ENCODE measurements around the gene LIN52.

The LIN52 gene

GRCh38 chr14:74221741-74222140, 137.0 kb downstream of the LIN52 start:
- in situ Hi-C loops (cut with HindIII; ENCODE audit: low sequenced_read_pairs), result no loop called here

GRCh38 chr14:74223016-74223415, 138.3 kb downstream of the LIN52 start:
- in situ Hi-C loops (cut with HindIII; ENCODE audit: low sequenced_read_pairs), result no loop called here

- in situ Hi-C loops (cut with HindIII; ENCODE audit: low sequenced_read_pairs), result no loop called here
Measured at GRCh38 chr14:74231784-74232183, 147.0 kb downstream of the LIN52 start.

GRCh38 chr14:74235017-74235416, 150.3 kb downstream of the LIN52 start:
- in situ Hi-C loops (cut with HindIII; ENCODE audit: low sequenced_read_pairs), result no loop called here

GRCh38 chr14:74237441-74237840, 152.7 kb downstream of the LIN52 start:
- in situ Hi-C loops (cut with HindIII; ENCODE audit: low sequenced_read_pairs), result no loop called here

GRCh38 chr14:74238974-74239847, 154.5 kb downstream of the LIN52 start, which contains the start of gene VSX2:
Gene VSX2 (plus strand): TSS chr14:74239449. CDS start chr14:74239562, 113 bp downstream.
- in situ Hi-C loops (cut with HindIII; ENCODE audit: low sequenced_read_pairs), result no loop called here

GRCh38 chr14:74239848-74240793, 155.4 kb downstream of the LIN52 start:
- in situ Hi-C loops (cut with HindIII; ENCODE audit: low sequenced_read_pairs), result no loop called here

- in situ Hi-C loops (cut with HindIII; ENCODE audit: low sequenced_read_pairs), result no loop called here
Measured at GRCh38 chr14:74240794-74241651, 156.3 kb downstream of the LIN52 start.

GRCh38 chr14:74241652-74242017, 156.9 kb downstream of the LIN52 start:
- in situ Hi-C loops (cut with HindIII; ENCODE audit: low sequenced_read_pairs), result no loop called here

GRCh38 chr14:74242021-74242779, 157.4 kb downstream of the LIN52 start:
- in situ Hi-C loops (cut with HindIII; ENCODE audit: low sequenced_read_pairs), result no loop called here

- in situ Hi-C loops (cut with HindIII; ENCODE audit: low sequenced_read_pairs), result no loop called here
Measured at GRCh38 chr14:74242780-74243042, 158.0 kb downstream of the LIN52 start.

GRCh38 chr14:74243051-74243450, 158.3 kb downstream of the LIN52 start:
- in situ Hi-C loops (cut with HindIII; ENCODE audit: low sequenced_read_pairs), result no loop called here

- in situ Hi-C loops (cut with HindIII; ENCODE audit: low sequenced_read_pairs), result no loop called here
Measured at GRCh38 chr14:74244115-74244514, 159.4 kb downstream of the LIN52 start.

- in situ Hi-C loops (cut with HindIII; ENCODE audit: low sequenced_read_pairs), result no loop called here
Measured at GRCh38 chr14:74245292-74245691, 160.5 kb downstream of the LIN52 start.

- in situ Hi-C loops (cut with HindIII; ENCODE audit: low sequenced_read_pairs), result no loop called here
Measured at GRCh38 chr14:74246542-74246941, 161.8 kb downstream of the LIN52 start.

GRCh38 chr14:74248017-74248416, 163.3 kb downstream of the LIN52 start:
- in situ Hi-C loops (cut with HindIII; ENCODE audit: low sequenced_read_pairs), result no loop called here

GRCh38 chr14:74249433-74250375, 164.9 kb downstream of the LIN52 start:
- in situ Hi-C loops (cut with HindIII; ENCODE audit: low sequenced_read_pairs), result loop anchor here (5.0 kb wide), 1 partner anchor 43 kb away; no protein-coding TSS in a partner anchor
